Vagina (tissue), 2 donors: ENCODE data around the gene PDHA2.

ENCODE experiments used
- POLR2AphosphoS5 ChIP-seq, 2 donors: sonication (generic); formaldehyde crosslinking; IDR thresholded peaks; one replicate each; pipeline ENCODE4 v1.9.0; 2017; ENCODE audit warnings: antibody characterized with exemption in 2 of 2, mild to moderate bottlenecking in 2 of 2, low read depth in 1 of 2; ENCODE audit not compliant: insufficient read depth in 1 of 2
- TF ChIP-seq, protein P1 (sequence below), 3 experiments: fragments of 450-650 bp in 2 of 3; fragments of 200-600 bp in 1 of 3; sonication (generic) in 1 of 3; IDR thresholded peaks; one replicate each; pipeline ENCODE4 v1.5.1; 2017 to 2019; ENCODE audit warnings: antibody characterized with exemption in 3 of 3, mild to moderate bottlenecking in 2 of 3, moderate library complexity in 2 of 3

DNA sequence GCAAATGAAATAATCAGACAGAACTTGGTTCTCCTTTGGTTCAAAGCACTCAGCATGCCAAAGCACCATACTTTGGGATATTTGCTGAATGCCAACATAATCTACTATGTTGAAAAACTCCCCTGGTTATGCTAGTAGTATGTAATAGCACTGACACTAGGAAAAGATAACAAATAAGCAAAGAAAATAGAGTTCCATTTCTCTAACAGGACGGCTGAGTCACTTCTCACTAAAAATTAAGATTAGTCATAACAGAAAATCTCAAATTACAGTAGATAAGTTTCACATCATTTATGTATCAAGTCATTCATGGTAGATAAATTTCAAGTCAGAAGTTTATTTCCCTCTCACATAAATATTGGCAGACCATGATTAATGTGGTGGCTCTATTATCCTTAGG lies 17.9 kb downstream of the PDHA2 start:
- TF ChIP-seq, protein P1, sequence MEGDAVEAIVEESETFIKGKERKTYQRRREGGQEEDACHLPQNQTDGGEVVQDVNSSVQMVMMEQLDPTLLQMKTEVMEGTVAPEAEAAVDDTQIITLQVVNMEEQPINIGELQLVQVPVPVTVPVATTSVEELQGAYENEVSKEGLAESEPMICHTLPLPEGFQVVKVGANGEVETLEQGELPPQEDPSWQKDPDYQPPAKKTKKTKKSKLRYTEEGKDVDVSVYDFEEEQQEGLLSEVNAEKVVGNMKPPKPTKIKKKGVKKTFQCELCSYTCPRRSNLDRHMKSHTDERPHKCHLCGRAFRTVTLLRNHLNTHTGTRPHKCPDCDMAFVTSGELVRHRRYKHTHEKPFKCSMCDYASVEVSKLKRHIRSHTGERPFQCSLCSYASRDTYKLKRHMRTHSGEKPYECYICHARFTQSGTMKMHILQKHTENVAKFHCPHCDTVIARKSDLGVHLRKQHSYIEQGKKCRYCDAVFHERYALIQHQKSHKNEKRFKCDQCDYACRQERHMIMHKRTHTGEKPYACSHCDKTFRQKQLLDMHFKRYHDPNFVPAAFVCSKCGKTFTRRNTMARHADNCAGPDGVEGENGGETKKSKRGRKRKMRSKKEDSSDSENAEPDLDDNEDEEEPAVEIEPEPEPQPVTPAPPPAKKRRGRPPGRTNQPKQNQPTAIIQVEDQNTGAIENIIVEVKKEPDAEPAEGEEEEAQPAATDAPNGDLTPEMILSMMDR (IDR thresholded peaks at IDR 0.05): no peak
- TF ChIP-seq POLR2AphosphoS5 (IDR thresholded peaks at IDR 0.05; ENCODE audit: insufficient read depth in 1 of 2, low read depth in 1 of 2): no peak
